Measurements from ENCODE around the gene PDXK.

Gene PDXK

DNA sequence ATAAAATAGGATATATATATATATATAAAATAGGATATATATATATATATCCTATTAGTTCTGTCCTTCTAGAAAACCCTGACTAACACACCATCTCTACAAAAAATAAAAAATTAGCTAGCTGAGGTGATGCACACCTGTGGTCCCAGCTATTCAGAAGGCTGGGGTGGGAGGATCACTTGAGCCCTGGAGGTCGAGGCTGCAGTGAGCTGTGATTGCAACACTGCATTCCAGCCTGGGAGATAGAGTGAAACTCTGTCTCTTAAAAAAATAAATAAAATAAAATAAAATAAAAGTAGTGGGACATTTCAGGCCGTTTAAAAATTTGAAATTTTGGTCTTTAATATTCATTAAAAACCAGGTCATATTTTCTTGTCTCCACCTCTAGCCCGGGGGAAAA lies 66.2 kb downstream of the PDXK start:
- TF ChIP-seq, protein P1, sequence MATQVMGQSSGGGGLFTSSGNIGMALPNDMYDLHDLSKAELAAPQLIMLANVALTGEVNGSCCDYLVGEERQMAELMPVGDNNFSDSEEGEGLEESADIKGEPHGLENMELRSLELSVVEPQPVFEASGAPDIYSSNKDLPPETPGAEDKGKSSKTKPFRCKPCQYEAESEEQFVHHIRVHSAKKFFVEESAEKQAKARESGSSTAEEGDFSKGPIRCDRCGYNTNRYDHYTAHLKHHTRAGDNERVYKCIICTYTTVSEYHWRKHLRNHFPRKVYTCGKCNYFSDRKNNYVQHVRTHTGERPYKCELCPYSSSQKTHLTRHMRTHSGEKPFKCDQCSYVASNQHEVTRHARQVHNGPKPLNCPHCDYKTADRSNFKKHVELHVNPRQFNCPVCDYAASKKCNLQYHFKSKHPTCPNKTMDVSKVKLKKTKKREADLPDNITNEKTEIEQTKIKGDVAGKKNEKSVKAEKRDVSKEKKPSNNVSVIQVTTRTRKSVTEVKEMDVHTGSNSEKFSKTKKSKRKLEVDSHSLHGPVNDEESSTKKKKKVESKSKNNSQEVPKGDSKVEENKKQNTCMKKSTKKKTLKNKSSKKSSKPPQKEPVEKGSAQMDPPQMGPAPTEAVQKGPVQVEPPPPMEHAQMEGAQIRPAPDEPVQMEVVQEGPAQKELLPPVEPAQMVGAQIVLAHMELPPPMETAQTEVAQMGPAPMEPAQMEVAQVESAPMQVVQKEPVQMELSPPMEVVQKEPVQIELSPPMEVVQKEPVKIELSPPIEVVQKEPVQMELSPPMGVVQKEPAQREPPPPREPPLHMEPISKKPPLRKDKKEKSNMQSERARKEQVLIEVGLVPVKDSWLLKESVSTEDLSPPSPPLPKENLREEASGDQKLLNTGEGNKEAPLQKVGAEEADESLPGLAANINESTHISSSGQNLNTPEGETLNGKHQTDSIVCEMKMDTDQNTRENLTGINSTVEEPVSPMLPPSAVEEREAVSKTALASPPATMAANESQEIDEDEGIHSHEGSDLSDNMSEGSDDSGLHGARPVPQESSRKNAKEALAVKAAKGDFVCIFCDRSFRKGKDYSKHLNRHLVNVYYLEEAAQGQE (IDR thresholded peaks at IDR 0.05; ENCODE audit: low read depth), result no peak
- TF ChIP-seq CEBPB (IDR thresholded peaks at IDR 0.05) (0 out of 2 replicates have a peak, but pooled peaks have one; percentile 20), EP300 (IDR thresholded peaks at IDR 0.05; ENCODE audit: borderline replicate concordance) (no peak), YY1 (IDR thresholded peaks at IDR 0.05; ENCODE audit: low read depth) (no peak), CREB1 (IDR thresholded peaks at IDR 0.05; ENCODE audit: low read depth) (no peak), NFIC (IDR thresholded peaks at IDR 0.05) (no peak), ZBTB7A (IDR thresholded peaks at IDR 0.05; ENCODE audit: low read depth) (no peak)
- TF ChIP-seq, protein P2, sequence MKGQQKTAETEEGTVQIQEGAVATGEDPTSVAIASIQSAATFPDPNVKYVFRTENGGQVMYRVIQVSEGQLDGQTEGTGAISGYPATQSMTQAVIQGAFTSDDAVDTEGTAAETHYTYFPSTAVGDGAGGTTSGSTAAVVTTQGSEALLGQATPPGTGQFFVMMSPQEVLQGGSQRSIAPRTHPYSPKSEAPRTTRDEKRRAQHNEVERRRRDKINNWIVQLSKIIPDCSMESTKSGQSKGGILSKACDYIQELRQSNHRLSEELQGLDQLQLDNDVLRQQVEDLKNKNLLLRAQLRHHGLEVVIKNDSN (IDR thresholded peaks at IDR 0.05), result no peak

DNA sequence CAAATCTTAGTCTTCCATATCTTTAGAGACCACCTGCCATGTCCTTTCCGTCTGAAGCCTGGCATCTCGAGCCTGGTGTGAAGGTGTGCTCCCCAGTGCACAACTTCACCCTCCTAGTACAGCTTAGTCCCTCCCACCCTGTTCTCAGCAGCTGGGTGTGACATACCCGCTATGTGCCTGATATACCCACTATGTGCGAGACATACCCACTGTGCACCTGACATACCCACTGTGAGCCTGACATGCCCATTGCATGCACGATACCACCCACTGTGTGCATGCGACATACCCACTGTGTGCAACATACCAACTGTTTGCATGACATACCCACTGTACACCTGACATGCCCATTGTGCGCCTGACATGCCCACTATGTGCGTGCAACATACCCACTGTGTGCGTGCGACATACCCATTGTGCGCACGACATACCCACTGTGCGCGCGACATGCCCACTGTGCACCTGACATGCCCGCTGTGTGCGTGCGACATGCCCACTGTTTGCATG lies 67.4 kb downstream of the PDXK start:
- TF ChIP-seq RAD21 (IDR thresholded peaks at IDR 0.05; ENCODE audit: low read depth) (no peak), CREB1 (IDR thresholded peaks at IDR 0.05; ENCODE audit: low read depth) (no peak), YY1 (IDR thresholded peaks at IDR 0.05; ENCODE audit: low read depth) (no peak), FOXM1 (IDR thresholded peaks at IDR 0.05; ENCODE audit: borderline replicate concordance, low read depth) (no peak), TEAD4 (IDR thresholded peaks at IDR 0.05) (no peak), EP300 (IDR thresholded peaks at IDR 0.05; ENCODE audit: borderline replicate concordance) (no peak), TAF1 (IDR thresholded peaks at IDR 0.05; ENCODE audit: low read depth) (no peak), CEBPB (IDR thresholded peaks at IDR 0.05) (no peak), TCF12 (IDR thresholded peaks at IDR 0.05; ENCODE audit: low read depth) (no peak), NFIC (IDR thresholded peaks at IDR 0.05) (no peak), EGR1 (IDR thresholded peaks at IDR 0.05) (no peak), ZBTB7A (IDR thresholded peaks at IDR 0.05; ENCODE audit: low read depth) (no peak)
- TF ChIP-seq, protein P2 (IDR thresholded peaks at IDR 0.05), result no peak
- TF ChIP-seq, protein P3, sequence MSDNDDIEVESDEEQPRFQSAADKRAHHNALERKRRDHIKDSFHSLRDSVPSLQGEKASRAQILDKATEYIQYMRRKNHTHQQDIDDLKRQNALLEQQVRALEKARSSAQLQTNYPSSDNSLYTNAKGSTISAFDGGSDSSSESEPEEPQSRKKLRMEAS (IDR thresholded peaks at IDR 0.05), result no peak
- TF ChIP-seq, protein P1 (IDR thresholded peaks at IDR 0.05; ENCODE audit: low read depth), result no peak

DNA sequence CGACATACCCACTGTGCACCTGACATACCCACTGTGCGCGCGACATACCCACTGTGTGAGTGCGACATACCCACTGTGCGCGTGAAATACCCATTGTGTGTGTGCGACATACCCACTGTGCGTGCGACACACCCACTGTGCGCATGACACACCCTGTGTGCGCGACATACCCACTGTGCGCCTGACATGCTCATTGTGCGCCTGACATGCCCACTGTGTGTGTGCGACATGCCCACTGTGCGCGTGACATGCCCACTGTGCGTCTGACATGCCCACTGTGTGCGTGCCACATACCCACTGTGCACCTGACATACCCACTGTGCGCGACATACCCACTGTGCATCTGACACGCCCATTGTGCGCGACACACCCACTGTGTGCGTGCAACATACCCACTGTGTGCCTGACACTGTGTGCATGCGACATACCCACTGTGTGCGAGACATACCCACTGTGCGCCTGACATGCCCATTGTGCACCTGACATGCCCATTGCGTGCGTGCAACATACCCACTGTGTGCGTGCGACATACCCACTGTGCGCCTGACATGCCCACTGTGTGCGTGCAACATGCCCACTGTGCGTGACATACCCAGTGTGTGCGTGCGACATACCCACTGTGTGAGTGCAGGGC lies 68.0 kb downstream of the PDXK start:
- TF ChIP-seq EGR1 (IDR thresholded peaks at IDR 0.05) (no peak), YY1 (IDR thresholded peaks at IDR 0.05; ENCODE audit: low read depth) (no peak), RAD21 (IDR thresholded peaks at IDR 0.05; ENCODE audit: low read depth) (no peak), CREB1 (IDR thresholded peaks at IDR 0.05; ENCODE audit: low read depth) (no peak), TCF12 (IDR thresholded peaks at IDR 0.05; ENCODE audit: low read depth) (no peak), FOXM1 (IDR thresholded peaks at IDR 0.05; ENCODE audit: borderline replicate concordance, low read depth) (no peak), TEAD4 (IDR thresholded peaks at IDR 0.05) (no peak), ZBTB7A (IDR thresholded peaks at IDR 0.05; ENCODE audit: low read depth) (no peak), NFIC (IDR thresholded peaks at IDR 0.05) (no peak), TAF1 (IDR thresholded peaks at IDR 0.05; ENCODE audit: low read depth) (no peak), EP300 (IDR thresholded peaks at IDR 0.05; ENCODE audit: borderline replicate concordance) (no peak), CEBPB (IDR thresholded peaks at IDR 0.05) (no peak)
- TF ChIP-seq, protein P3 (IDR thresholded peaks at IDR 0.05), result no peak
- TF ChIP-seq, protein P2 (IDR thresholded peaks at IDR 0.05), result no peak
- TF ChIP-seq, protein P1 (IDR thresholded peaks at IDR 0.05; ENCODE audit: low read depth), result no peak

Measured in Ishikawa (cell line).